HL-60 (cell line): ENCODE results near the gene IDH3B.
A peak's percentile ranks its signal among the peaks of the same experiment; 100 is the strongest.

ENCODE experiments used
- DNase-seq, 2 experiments: peaks; one replicate each; pipeline ENCODE4 v3.0.0-alpha.2; 2010 to 2020; ENCODE audit warnings: low read depth in 1 of 2, low spot score in 1 of 2
- H3K27ac ChIP-seq: fragments of 250-450 bp; sonication (Bioruptor Pico); replicated peaks from 2 replicates; pipeline ENCODE4 v1.5.1; 2020; ENCODE audit warnings: mild to moderate bottlenecking, moderate library complexity
- H3K27me3 ChIP-seq: fragments of 250-450 bp; sonication (Bioruptor Pico); 2 replicates; pipeline ENCODE4 v1.5.1; 2021; ENCODE audit warnings: mild to moderate bottlenecking, moderate library complexity; ENCODE audit not compliant: insufficient read depth, poor library complexity, severe bottlenecking
- H3K4me3 ChIP-seq: replicated peaks from 2 replicates; pipeline ENCODE4 v1.5.1; 2011; ENCODE audit warnings: mild to moderate bottlenecking, control low read depth, low read length; ENCODE audit not compliant: insufficient read depth
- CTCF ChIP-seq: IDR thresholded peaks from one replicate; pipeline ENCODE4 v1.5.1; 2011; ENCODE audit warnings: low read length, control low read depth, inconsistent platforms; ENCODE audit not compliant: insufficient read depth
- GABPA ChIP-seq: IDR thresholded peaks from 2 replicates; pipeline ENCODE4 v1.6.1; 2012; ENCODE audit warnings: low read depth
- POLR2AphosphoS5 ChIP-seq: IDR thresholded peaks from 2 replicates; pipeline ENCODE4 v1.6.1; 2012; ENCODE audit warnings: low read depth
- REST ChIP-seq: IDR thresholded peaks from 2 replicates; pipeline ENCODE4 v1.6.1; 2012; ENCODE audit warnings: low read depth; ENCODE audit not compliant: insufficient replicate concordance
- SPI1 ChIP-seq: IDR thresholded peaks from 2 replicates; pipeline ENCODE4 v1.6.1; 2012; ENCODE audit warnings: low read depth, mild to moderate bottlenecking, borderline replicate concordance

The IDH3B gene

GRCh38 chr20:2693286-2694007 lies 29.4 kb upstream of the IDH3B start:
- Histone ChIP-seq H3K27me3 (peaks cover 50% of the 10 kb centered on the region), H3K27ac (no peak overlapping the region), H3K4me3 (peak overlapping the region; percentile 9; the same call in 1 of the 2 replicates)
- no peak for DNase-seq
- TF ChIP-seq REST (no peak), SPI1 (no peak), GABPA (no peak), CTCF (no peak), POLR2AphosphoS5 (no peak)

GRCh38 chr20:2692886-2693285 lies 28.9 kb upstream of the IDH3B start:
- TF ChIP-seq SPI1, result no peak
- no peak for TF ChIP-seq GABPA
- TF ChIP-seq POLR2AphosphoS5, result no peak
- TF ChIP-seq CTCF, result no peak
- TF ChIP-seq REST, result no peak
- no peak for DNase-seq
- Histone ChIP-seq H3K4me3 (no peak overlapping the region), H3K27ac (no peak overlapping the region), H3K27me3 (peaks cover 45% of the 10 kb centered on the region)

GRCh38 chr20:2692036-2692885 lies 28.2 kb upstream of the IDH3B start, which contains the start of gene EBF4:
Gene EBF4 (plus strand): TSS chr20:2692780. CDS start chr20:2693646, 866 bp downstream.
- H3K27me3 ChIP-seq, result peaks cover 42% of the 10 kb centered on the region
- no peak within 1 kb of the TSS for H3K27ac ChIP-seq
- TF ChIP-seq GABPA, result no peak
- TF ChIP-seq SPI1, result no peak
- no peak for TF ChIP-seq POLR2AphosphoS5
- no peak for TF ChIP-seq REST
- no peak for TF ChIP-seq CTCF
- DNase-seq, result no peak
- H3K4me3 ChIP-seq, result peak within 1 kb of the TSS; percentile 9; the same call in 1 of the 2 replicates
